A673 (cell line): ENCODE data around the gene FCHSD1.

ENCODE experiments used
- CTCF ChIP-seq: fragments of 300-800, 200-600 bp; sonication (generic); conservative IDR thresholded peaks from 2 replicates; pipeline ENCODE4 v1.5.1; 2017; ENCODE audit warnings: low read depth, mild to moderate bottlenecking, antibody characterized with exemption, low read length, moderate library complexity, mixed read lengths
- EZH2 ChIP-seq: fragments of 200-600 bp; sonication (generic); IDR thresholded peaks from 2 replicates; pipeline ENCODE4 v1.6.1; 2017; ENCODE audit warnings: borderline replicate concordance, low read depth, mild to moderate bottlenecking, mixed read lengths, antibody characterized with exemption, low read length; ENCODE audit not compliant: poor library complexity, severe bottlenecking

- TF ChIP-seq CTCF (peak; percentile 99), EZH2 (no peak)
Observed at GRCh38 chr5:141618804-141619554, 32.2 kb downstream of the FCHSD1 start, which contains the start of gene DIAPH1.
